Measurements from ENCODE around the gene C5orf46.
"Not testable (repeated sequence)": the region's sequence is repeated elsewhere in the genome, so short reads cannot be mapped to it uniquely, and the experiment has no call there.

The C5orf46 gene

GRCh38 chr5:147892696-147893296 is 13.5 kb downstream of the C5orf46 start:
- DNase-seq: no peak

- no peak for DNase-seq
These were observed 18.4 kb downstream of the C5orf46 start for GRCh38 chr5:147887930-147888329.

- DNase-seq: no peak
These were observed 19.2 kb downstream of the C5orf46 start for GRCh38 chr5:147887026-147887627.

DNA sequence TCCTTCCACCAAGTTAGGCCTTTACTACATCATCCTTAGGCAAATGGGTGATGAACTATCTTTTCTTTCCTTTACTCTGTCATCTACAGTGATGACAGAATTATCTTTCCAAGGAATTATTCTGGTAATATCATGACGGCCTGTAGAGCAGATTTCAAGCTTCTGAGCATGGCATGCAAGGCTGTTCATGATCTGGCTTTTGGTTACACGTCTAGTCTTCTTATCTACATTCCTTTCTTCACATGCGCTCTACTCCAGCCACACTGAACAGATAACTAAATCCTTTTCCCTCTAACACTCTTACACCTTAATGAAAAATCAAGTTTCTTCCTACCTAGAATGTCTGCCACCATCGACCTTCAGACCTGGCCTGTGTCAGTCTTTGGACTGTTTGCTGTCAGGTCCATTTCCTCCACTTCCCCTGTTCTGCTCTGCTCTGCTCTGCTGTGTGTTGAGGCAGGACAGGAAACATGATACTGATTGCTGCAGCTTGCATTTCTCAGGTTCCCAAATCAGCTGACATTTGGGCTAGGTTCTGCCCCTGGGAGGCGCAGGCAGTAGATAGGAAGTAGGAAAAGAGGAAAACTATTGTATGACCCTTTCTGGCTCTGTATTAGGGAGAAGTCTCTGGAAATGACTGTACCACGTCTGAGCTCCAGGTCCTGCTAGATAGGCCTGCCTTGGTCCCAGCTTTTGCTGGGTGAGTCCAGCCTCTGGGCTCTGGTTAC is 23.6 kb downstream of the C5orf46 start:
- DNase-seq: no peak

- no peak for DNase-seq
These were observed 25.9 kb downstream of the C5orf46 start for GRCh38 chr5:147880487-147880886.

GRCh38 chr5:147879784-147880183 is 26.6 kb downstream of the C5orf46 start:
- DNase-seq: no peak

GRCh38 chr5:147878066-147878759 is 28.1 kb downstream of the C5orf46 start, which contains the start of gene SCGB3A2:
Gene SCGB3A2 (plus strand): TSS chr5:147878711. CDS start chr5:147878804, 93 bp downstream.
- DNase-seq: no peak

DNA sequence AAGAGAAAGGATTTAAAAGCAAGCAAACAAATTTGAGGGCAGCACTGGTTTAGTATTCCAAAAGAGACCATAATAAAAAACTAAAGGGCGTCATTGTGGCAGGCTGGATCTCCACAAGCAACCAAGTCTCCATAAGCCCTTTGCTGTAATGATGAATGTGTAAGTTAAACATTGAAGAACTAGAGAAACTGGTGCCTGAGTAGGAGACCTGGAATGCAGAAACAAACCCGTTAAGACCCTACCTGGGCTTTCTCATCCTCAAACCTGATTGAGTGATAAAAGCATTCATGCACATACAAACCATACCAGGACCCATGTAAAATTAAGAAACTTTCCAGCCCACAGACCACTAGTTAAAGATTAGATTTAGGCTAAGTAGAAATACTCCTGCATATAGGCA is 29.7 kb downstream of the C5orf46 start:
- DNase-seq: no peak

GRCh38 chr5:147876141-147876540 is 30.2 kb downstream of the C5orf46 start:
- DNase-seq: no peak

DNA sequence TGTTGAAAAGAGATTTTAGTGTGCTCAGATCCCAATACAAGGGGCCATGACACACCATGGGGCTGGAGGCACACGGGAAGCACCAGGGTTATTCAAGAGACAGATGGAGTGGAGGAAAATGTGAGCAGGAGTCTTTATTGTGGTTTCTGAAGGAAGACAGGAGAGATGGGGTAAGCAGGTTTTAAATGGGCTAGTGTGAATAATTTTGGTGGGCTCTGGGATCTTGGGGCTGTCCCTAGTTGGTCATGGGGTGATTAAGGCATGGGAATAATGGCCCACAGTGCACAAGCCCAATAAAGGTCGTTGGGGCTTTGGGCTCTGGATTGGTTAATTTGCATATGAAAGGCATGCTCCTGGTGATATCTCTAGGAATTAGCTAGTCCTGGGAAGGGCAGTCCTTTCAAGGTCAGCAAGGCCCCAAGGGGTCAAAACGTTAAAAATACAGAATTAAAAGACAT is 31.4 kb downstream of the C5orf46 start:
- no peak for DNase-seq

DNA sequence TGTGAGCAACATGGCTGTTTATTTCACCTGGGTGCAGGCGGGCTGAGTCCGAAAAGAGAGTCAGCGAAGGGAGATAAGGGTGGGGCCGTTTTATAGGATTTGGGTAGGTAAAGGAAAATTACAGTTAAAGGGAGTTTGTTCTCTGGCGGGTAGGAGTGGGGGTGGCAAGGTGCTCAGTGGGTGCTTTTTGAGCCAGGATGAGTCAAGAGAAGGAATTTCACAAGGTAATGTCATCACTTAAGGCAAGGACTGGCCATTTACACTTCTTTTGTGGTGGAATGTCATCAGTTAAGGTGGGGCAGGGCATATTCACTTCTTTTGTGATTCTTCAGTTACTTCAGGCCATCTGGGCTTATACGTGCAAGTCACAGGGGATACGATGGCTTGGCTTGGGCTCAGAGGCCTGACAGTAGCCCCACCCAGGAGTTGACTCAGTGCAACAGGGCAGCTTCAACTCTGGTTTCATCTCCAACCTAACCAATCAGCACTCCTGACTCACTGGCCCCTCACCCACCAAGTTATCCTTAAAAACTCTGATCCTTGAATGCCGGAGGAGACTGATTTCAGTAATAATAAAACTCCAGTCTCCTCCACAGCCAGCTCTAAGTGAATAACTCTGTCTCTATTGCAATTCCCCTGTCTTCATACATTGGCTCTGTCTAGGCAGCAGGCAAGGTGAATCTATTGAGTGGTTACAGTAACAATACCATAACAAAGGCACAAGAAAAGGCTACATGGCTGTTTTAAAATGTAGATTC is 32.0 kb downstream of the C5orf46 start:
- DNase-seq: not testable (repeated sequence)

DNA sequence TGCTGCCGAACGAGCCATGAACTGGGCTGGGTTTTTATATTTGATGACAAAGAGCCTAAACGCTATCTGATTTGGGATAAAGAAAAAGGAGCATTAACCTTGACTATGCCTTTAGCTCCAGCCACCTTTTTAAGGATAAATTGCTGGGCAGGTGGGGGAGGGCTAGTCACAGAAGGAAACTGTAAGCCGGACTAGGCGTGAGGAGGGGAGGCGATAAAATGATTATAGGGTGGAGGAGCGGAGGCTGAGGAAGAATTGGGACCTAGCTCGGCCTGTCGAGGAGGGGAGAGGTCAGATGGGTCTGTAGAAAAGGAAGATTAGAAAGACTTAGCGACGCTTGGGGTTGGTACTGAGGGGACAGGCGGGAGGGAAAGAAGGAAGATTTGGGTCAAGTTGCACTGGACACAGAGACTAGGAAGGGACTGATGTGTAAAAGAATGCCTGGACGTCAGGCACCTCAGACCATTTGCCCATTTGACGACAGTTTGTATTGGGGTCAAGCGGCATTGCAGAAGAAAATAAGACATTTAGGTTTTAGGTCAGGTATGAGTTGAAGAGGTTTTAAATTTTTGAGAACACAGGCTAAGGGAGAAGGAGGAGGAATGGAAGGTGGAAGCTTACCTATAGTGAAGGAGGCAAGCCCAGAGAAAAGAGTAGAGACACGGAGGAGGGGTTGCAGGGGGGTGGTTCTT is 33.4 kb downstream of the C5orf46 start:
- not testable (repeated sequence) for DNase-seq

- DNase-seq: not testable (repeated sequence)
These were observed 34.3 kb downstream of the C5orf46 start for GRCh38 chr5:147871980-147872549.

DNA sequence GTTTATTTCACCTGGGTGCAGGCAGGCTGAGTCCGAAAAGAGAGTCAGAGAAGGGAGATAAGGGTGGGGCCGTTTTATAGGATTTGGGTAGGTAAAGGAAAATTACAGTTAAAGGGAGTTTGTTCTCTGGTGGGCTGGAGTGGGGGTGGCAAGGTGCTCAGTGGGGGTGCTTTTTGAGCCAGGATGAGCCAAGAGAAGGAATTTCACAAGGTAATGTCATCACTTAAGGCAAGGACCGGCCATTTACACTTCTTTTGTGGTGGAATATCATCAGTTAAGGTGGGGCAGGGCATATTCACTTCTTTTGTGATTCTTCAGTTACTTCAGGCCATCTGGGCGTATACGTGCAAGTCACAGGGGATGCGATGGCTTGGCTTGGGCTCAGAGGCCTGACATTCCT is 36.4 kb downstream of the C5orf46 start:
- DNase-seq: not testable (repeated sequence)

DNA sequence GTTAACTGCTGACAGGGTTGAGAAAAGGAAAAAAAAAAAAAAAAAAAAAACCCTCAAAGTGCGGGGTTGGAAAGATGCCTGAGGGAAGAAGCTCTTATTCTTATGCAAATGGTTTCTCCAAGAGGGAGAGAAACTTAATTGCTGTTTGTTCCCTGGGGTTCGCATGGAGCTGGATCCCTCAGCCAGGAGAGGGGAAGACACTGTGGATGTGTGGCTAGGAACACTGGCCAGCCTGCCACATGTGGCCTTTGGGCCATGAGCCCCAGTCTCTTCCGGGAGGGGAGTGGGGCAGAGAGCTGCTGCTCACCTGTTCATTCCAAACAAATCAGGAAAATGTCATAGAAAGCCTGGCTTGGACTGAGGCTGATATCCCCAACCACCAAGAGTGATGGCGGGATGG is 37.2 kb downstream of the C5orf46 start:
- DNase-seq: no peak

- DNase-seq: no peak
These were observed 42.7 kb downstream of the C5orf46 start for GRCh38 chr5:147863454-147864158.

- DNase-seq: no peak
These were observed 45.7 kb downstream of the C5orf46 start for GRCh38 chr5:147860641-147861025.

GRCh38 chr5:147859962-147860640 is 46.2 kb downstream of the C5orf46 start:
- DNase-seq: no peak

DNA sequence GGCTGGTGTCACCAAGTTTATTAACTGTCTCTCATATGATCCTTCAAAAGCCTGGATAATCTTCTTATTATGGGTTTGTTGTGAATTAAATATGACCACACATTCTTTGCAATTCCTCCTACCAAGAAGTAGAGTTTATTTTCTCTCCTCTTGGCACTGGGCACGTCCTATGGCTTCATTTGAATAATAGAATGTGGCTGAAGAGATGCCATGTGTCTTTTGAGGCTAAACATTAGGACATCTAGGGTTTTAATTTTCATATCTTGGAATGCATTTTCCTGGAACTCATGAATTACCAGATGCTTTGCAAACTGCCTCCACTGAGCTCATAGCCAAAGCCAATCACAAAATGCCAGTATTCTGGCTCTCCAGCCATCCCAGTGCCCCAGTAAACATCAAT is 47.8 kb downstream of the C5orf46 start:
- DNase-seq: no peak

All from GF-D8 (cell line).